Neural cell (in vitro differentiated cells): ENCODE results near the gene ATP2B1.

Source experiments
- CTCF ChIP-seq: fragments of 450-650 bp; IDR thresholded peaks from 2 replicates; pipeline ENCODE4 v1.5.1; 2014; ENCODE audit warnings: antibody characterized with exemption, mild to moderate bottlenecking, moderate library complexity; ENCODE audit not compliant: poor library complexity, severe bottlenecking
- EP300 ChIP-seq: fragments of 450-650 bp; conservative IDR thresholded peaks from 2 replicates; pipeline ENCODE4 v1.6.1; 2014; ENCODE audit warnings: antibody characterized with exemption, mild to moderate bottlenecking, moderate library complexity; ENCODE audit not compliant: poor library complexity, severe bottlenecking
- EZH2 ChIP-seq: fragments of 200-600, 300-800 bp; shearing (Covaris generic), sonication (generic); IDR thresholded peaks from 2 replicates; pipeline ENCODE4 v1.6.1; 2014; ENCODE audit warnings: antibody characterized with exemption, low read length, borderline replicate concordance, mild to moderate bottlenecking; ENCODE audit not compliant: insufficient read depth, poor library complexity, severe bottlenecking
- MXI1 ChIP-seq: fragments of 450-650 bp; conservative IDR thresholded peaks from 2 replicates; pipeline ENCODE4 v1.6.1; 2014; ENCODE audit warnings: antibody characterized with exemption, mild to moderate bottlenecking; ENCODE audit not compliant: poor library complexity, severe bottlenecking
- POLR2AphosphoS5 ChIP-seq: IDR thresholded peaks from 2 replicates; pipeline ENCODE4 v1.6.1; 2012
- RAD21 ChIP-seq: fragments of 450-650 bp; conservative IDR thresholded peaks from 2 replicates; pipeline ENCODE4 v1.6.1; 2014; ENCODE audit warnings: antibody characterized with exemption, mild to moderate bottlenecking, moderate library complexity
- REST ChIP-seq: IDR thresholded peaks from 2 replicates; pipeline ENCODE4 v1.6.1; 2012; ENCODE audit warnings: borderline replicate concordance
- TAF1 ChIP-seq: IDR thresholded peaks from 2 replicates; pipeline ENCODE4 v1.6.1; 2012; ENCODE audit warnings: low read depth

GRCh38 chr12:89700191-89700810, 8.3 kb downstream of the ATP2B1 start:
- TF ChIP-seq TAF1, result no peak
- no peak for TF ChIP-seq EP300
- TF ChIP-seq CTCF, result no peak
- no peak for TF ChIP-seq RAD21
- no peak for TF ChIP-seq POLR2AphosphoS5
- no peak for TF ChIP-seq REST
- TF ChIP-seq EZH2, result no peak
- no peak for TF ChIP-seq MXI1
